ENCODE data around the gene LDB3. TPM values are rescaled to one million over a fixed set of nuclear protein-coding genes. Genes with fewer than 3 reads are reported as not detected.

LDB3 gene
- total and polyA plus RNA-seq, 2 experiments from 2014 or later, result 0.05 to 0.11 TPM

- in situ Hi-C loops (cut with MboI), result no loop called here
- peak overlapping the region; percentile 56 for H3K4me3 ChIP-seq
- peak; percentile 67 for DNase-seq
- H3K36me3 ChIP-seq (ENCODE audit: low read depth), result no peaks in the 10 kb centered on the region
- no peaks in the 10 kb centered on the region for H3K27me3 ChIP-seq (replicated peaks; ENCODE audit: insufficient read depth)
- H3F3A ChIP-seq (ENCODE audit: insufficient read depth), result peaks cover 23% of the 10 kb centered on the region
- no peaks in the 10 kb centered on the region for H3K9me2 ChIP-seq (ENCODE audit: insufficient read depth)
- H3K4me2 ChIP-seq (ENCODE audit: unreplicated experiment), result peak overlapping the region; percentile 2
- peak overlapping the region; percentile 86 for H2AFZ ChIP-seq
- H3K9ac ChIP-seq, result peak overlapping the region; percentile 51
- H3K9me3 ChIP-seq (ENCODE audit: low read depth), result no peaks in the 10 kb centered on the region
- H4K20me1 ChIP-seq (ENCODE audit: insufficient read depth), result no peaks in the 10 kb centered on the region
- TF ChIP-seq EZH2phosphoT487 (IDR thresholded peaks at IDR 0.05; ENCODE audit: insufficient read depth, low read depth) (no peak), EZH2 (IDR thresholded peaks at IDR 0.05; ENCODE audit: insufficient read depth, poor library complexity, severe bottlenecking) (no peak)
- peaks cover 20% of the 10 kb centered on the region for H3K4me1 ChIP-seq (ENCODE audit: insufficient read depth)
- H3K27ac ChIP-seq, result no peak overlapping the region
- no peaks in the 10 kb centered on the region for H3K79me2 ChIP-seq (ENCODE audit: insufficient read depth)
- WGBS, 2 experiments (ENCODE audit: low coverage in 1 of 2, low lambda C conversion rate in 2 of 2, missing lambda C conversion rate in 2 of 2), result 9 to 10% methylated on average over 33 to 43 of the region's 49 CpGs
Measured at GRCh38 chr10:86632009-86632800, 36.1 kb upstream of the LDB3 start.

- DNase-seq, result no peak
Measured at GRCh38 chr10:86632951-86633350, 35.4 kb upstream of the LDB3 start.

GRCh38 chr10:86635402-86635801, 32.9 kb upstream of the LDB3 start:
- H3K4me1 ChIP-seq (ENCODE audit: insufficient read depth), result peaks cover 20% of the 10 kb centered on the region
- peak overlapping the region; percentile 74 for H3K27ac ChIP-seq
- H3F3A ChIP-seq (ENCODE audit: insufficient read depth), result peaks cover 23% of the 10 kb centered on the region
- 0% methylated on average over 2 of the region's 2 CpGs for WGBS, 2 experiments (ENCODE audit: low coverage in 1 of 2, low lambda C conversion rate in 2 of 2, missing lambda C conversion rate in 2 of 2)
- H3K9me2 ChIP-seq (ENCODE audit: insufficient read depth), result no peaks in the 10 kb centered on the region
- no peak overlapping the region for H3K9ac ChIP-seq
- in situ Hi-C loops (cut with MboI), result no loop called here
- H3K9me3 ChIP-seq (ENCODE audit: low read depth), result no peaks in the 10 kb centered on the region
- no peaks in the 10 kb centered on the region for H3K36me3 ChIP-seq (ENCODE audit: low read depth)
- peak; percentile 92 for DNase-seq
- peak overlapping the region; percentile 28 for H3K4me2 ChIP-seq (ENCODE audit: unreplicated experiment)
- H3K4me3 ChIP-seq, result no peak overlapping the region
- H3K79me2 ChIP-seq (ENCODE audit: insufficient read depth), result no peaks in the 10 kb centered on the region
- H3K27me3 ChIP-seq (replicated peaks; ENCODE audit: insufficient read depth), result no peaks in the 10 kb centered on the region
- TF ChIP-seq EZH2phosphoT487 (IDR thresholded peaks at IDR 0.05; ENCODE audit: insufficient read depth, low read depth), result no peak
- TF ChIP-seq EZH2 (IDR thresholded peaks at IDR 0.05; ENCODE audit: insufficient read depth, poor library complexity, severe bottlenecking), result no peak
- H4K20me1 ChIP-seq (ENCODE audit: insufficient read depth), result no peaks in the 10 kb centered on the region
- no peak overlapping the region for H2AFZ ChIP-seq

More at GRCh38 chr10:86632951-86633350, 35.4 kb upstream of the LDB3 start:
- no peak overlapping the region for H2AFZ ChIP-seq
- H3K9me3 ChIP-seq (ENCODE audit: low read depth), result no peaks in the 10 kb centered on the region
- no peaks in the 10 kb centered on the region for H4K20me1 ChIP-seq (ENCODE audit: insufficient read depth)
- H3K79me2 ChIP-seq (ENCODE audit: insufficient read depth), result no peaks in the 10 kb centered on the region
- no peaks in the 10 kb centered on the region for H3K36me3 ChIP-seq (ENCODE audit: low read depth)
- H3K4me2 ChIP-seq (ENCODE audit: unreplicated experiment), result no peak overlapping the region
- no peak for TF ChIP-seq EZH2 (IDR thresholded peaks at IDR 0.05; ENCODE audit: insufficient read depth, poor library complexity, severe bottlenecking)
- no peak for TF ChIP-seq EZH2phosphoT487 (IDR thresholded peaks at IDR 0.05; ENCODE audit: insufficient read depth, low read depth)
- in situ Hi-C loops (cut with MboI), result no loop called here
- H3F3A ChIP-seq (ENCODE audit: insufficient read depth), result peaks cover 23% of the 10 kb centered on the region
- H3K4me1 ChIP-seq (ENCODE audit: insufficient read depth), result peaks cover 20% of the 10 kb centered on the region
- H3K9me2 ChIP-seq (ENCODE audit: insufficient read depth), result no peaks in the 10 kb centered on the region
- no peak overlapping the region for H3K27ac ChIP-seq
- no peak overlapping the region for H3K9ac ChIP-seq
- H3K27me3 ChIP-seq (replicated peaks; ENCODE audit: insufficient read depth), result no peaks in the 10 kb centered on the region
- 83 to 85% methylated on average over 5 of the region's 5 CpGs for WGBS, 2 experiments (ENCODE audit: low coverage in 1 of 2, low lambda C conversion rate in 2 of 2, missing lambda C conversion rate in 2 of 2)
- no peak overlapping the region for H3K4me3 ChIP-seq

- TF ChIP-seq EZH2 (IDR thresholded peaks at IDR 0.05; ENCODE audit: insufficient read depth, poor library complexity, severe bottlenecking) (no peak), EZH2phosphoT487 (IDR thresholded peaks at IDR 0.05; ENCODE audit: insufficient read depth, low read depth) (no peak)
- peak overlapping the region; percentile 74 for H3K27ac ChIP-seq
- H3K4me2 ChIP-seq (ENCODE audit: unreplicated experiment), result peak overlapping the region; percentile 28
- H3K4me3 ChIP-seq, result no peak overlapping the region
- H3K9ac ChIP-seq, result no peak overlapping the region
- no peaks in the 10 kb centered on the region for H3K79me2 ChIP-seq (ENCODE audit: insufficient read depth)
- DNase-seq, result no peak
- no peaks in the 10 kb centered on the region for H3K36me3 ChIP-seq (ENCODE audit: low read depth)
- H3K4me1 ChIP-seq (ENCODE audit: insufficient read depth), result peaks cover 20% of the 10 kb centered on the region
- in situ Hi-C loops (cut with MboI), result no loop called here
- H3F3A ChIP-seq (ENCODE audit: insufficient read depth), result peaks cover 23% of the 10 kb centered on the region
- H4K20me1 ChIP-seq (ENCODE audit: insufficient read depth), result no peaks in the 10 kb centered on the region
- H3K27me3 ChIP-seq (replicated peaks; ENCODE audit: insufficient read depth), result no peaks in the 10 kb centered on the region
- no peaks in the 10 kb centered on the region for H3K9me2 ChIP-seq (ENCODE audit: insufficient read depth)
- no peak overlapping the region for H2AFZ ChIP-seq
- no peaks in the 10 kb centered on the region for H3K9me3 ChIP-seq (ENCODE audit: low read depth)
- 82 to 91% methylated on average over 2 of the region's 2 CpGs for WGBS, 2 experiments (ENCODE audit: low coverage in 1 of 2, low lambda C conversion rate in 2 of 2, missing lambda C conversion rate in 2 of 2)
Measured at GRCh38 chr10:86636311-86636710, 32.0 kb upstream of the LDB3 start.
